Mucosa of descending colon (tissue), 3 donors: ENCODE results near the gene PCDHGA5. TPM values are rescaled to one million over a fixed set of nuclear protein-coding genes. Genes with fewer than 3 reads are reported as not detected.
"Not testable (repeated sequence)": the region's sequence is repeated elsewhere in the genome, so short reads cannot be mapped to it uniquely, and the experiment has no call there.

Source experiments
- ATAC-seq: fragments of 200-7000 bp; cut with Tn5 transposase; one replicate; pipeline ENCODE4 v1.9.1; 2020; ENCODE audit warnings: mild to moderate bottlenecking, moderate library complexity
- DNase-seq, 3 donors: peaks; one replicate each; pipeline ENCODE4 v3.0.0-alpha.2; 2020
- H3K36me3 ChIP-seq: fragments of 200-600 bp; one replicate; pipeline ENCODE4 v1.8.0; 2021; ENCODE audit warnings: low read depth, mild to moderate bottlenecking
- H3K4me1 ChIP-seq: fragments of 200-600 bp; one replicate; pipeline ENCODE4 v1.8.0; 2021; ENCODE audit warnings: low read depth, mild to moderate bottlenecking
- H3K4me3 ChIP-seq: fragments of 200-600 bp; one replicate; pipeline ENCODE4 v1.8.0; 2021; ENCODE audit warnings: mild to moderate bottlenecking
- H3K9me3 ChIP-seq: fragments of 200-600 bp; one replicate; pipeline ENCODE4 v1.8.0; 2021; ENCODE audit warnings: mild to moderate bottlenecking
- intact Hi-C, 2 donors: fragments of 100-400 bp; cut with DNase I in 1 of 2; cut with micrococcal nuclease in 1 of 2; formaldehyde crosslinking; loops; one replicate each; pipeline versions ENCODE4 v1.11.0 to v1.11.1; 2022; cut with DNase I, micrococcal nuclease
- total RNA-seq, 3 donors: library from RNA; stranded (reverse); fragmentation: NEBNext Ultra II Directional in 2 of 3; extraction: Animal tissue kit (Norgen Biotek cat#: 25700) in 2 of 3; gene quantifications; one replicate each; pipeline versions ENCODE4 v1.2.1 to v1.2.4, GENCODE V29; 2021 to 2023
- TF ChIP-seq, protein P1 (sequence below): fragments of 200-600 bp; IDR thresholded peaks from one replicate; pipeline ENCODE4 v1.8.0; 2022; ENCODE audit warnings: antibody characterized with exemption, mild to moderate bottlenecking
- donor health status: DM: no; HTN: no; CAD: no; lungs with moderate emphysema.
- donor health status: DM: no; HTN: no; CAD: no.
- donor health status: DM: no; HTN: yes; CAD: no.

PCDHGA5 gene
- total RNA-seq, 3 donors from 2014 or later: 1.2 to 4.2 (median 1.2) TPM

DNA sequence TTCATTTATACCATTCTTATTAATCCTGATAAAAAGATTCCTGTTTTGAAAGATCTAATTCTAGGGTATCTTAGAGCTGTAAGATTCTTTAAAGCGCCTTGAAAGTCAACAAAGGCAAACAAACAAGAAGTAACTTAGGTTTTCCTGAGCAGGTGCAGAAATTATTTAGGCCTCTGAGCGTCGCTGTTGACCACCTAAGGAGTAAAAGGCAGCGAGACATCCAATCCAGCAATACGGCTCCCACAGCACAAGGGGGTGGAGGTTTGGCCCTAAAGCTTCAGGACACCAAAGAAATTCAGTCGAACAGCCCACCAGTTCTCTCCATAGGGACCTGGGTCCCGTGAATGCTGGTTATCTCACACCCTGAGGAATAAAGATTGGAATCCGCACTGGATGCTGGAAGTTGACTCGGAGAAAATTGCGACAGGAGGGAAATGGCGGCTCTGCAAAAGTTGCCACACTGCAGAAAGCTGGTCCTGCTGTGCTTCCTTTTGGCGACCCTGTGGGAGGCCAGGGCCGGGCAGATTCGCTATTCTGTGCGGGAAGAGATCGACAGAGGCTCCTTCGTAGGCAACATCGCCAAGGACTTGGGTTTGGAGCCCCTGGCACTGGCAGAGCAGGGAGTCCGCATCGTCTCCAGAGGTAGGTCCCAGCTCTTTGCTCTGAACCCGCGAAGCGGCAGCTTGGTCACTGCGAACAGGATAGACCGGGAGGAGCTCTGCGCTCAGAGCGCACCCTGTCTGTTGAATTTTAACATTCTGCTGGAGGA, 25.2 kb upstream of the PCDHGA5 start, which contains the start of gene PCDHGA2:
TSS of gene PCDHGA2 (plus strand) at position 223 of the 769 bp plus-strand sequence.
- Histone ChIP-seq H3K9me3 (peaks cover 58% of the 10 kb centered on the region), H3K4me1 (no peaks in the 10 kb centered on the region), H3K4me3 (no peak within 1 kb of the TSS), H3K36me3 (no peaks in the 10 kb centered on the region)
- intact Hi-C loops: no loop called here
- no peak for DNase-seq
- TF ChIP-seq, protein P1, sequence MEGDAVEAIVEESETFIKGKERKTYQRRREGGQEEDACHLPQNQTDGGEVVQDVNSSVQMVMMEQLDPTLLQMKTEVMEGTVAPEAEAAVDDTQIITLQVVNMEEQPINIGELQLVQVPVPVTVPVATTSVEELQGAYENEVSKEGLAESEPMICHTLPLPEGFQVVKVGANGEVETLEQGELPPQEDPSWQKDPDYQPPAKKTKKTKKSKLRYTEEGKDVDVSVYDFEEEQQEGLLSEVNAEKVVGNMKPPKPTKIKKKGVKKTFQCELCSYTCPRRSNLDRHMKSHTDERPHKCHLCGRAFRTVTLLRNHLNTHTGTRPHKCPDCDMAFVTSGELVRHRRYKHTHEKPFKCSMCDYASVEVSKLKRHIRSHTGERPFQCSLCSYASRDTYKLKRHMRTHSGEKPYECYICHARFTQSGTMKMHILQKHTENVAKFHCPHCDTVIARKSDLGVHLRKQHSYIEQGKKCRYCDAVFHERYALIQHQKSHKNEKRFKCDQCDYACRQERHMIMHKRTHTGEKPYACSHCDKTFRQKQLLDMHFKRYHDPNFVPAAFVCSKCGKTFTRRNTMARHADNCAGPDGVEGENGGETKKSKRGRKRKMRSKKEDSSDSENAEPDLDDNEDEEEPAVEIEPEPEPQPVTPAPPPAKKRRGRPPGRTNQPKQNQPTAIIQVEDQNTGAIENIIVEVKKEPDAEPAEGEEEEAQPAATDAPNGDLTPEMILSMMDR: no peak
- no peak for ATAC-seq

GRCh38 chr5:141340781-141341354, 23.1 kb upstream of the PCDHGA5 start:
- peaks cover 76% of the 10 kb centered on the region for H3K9me3 ChIP-seq
- H3K4me1 ChIP-seq, ATAC-seq, H3K4me3 ChIP-seq, intact Hi-C loops, H3K36me3 ChIP-seq, DNase-seq: not testable (repeated sequence)

GRCh38 chr5:141342773-141343172, 21.2 kb upstream of the PCDHGA5 start:
- intact Hi-C loops: no loop called here
- TF ChIP-seq, protein P1: no peak
- Histone ChIP-seq H3K4me1 (no peaks in the 10 kb centered on the region), H3K4me3 (no peak overlapping the region), H3K36me3 (no peaks in the 10 kb centered on the region), H3K9me3 (peaks cover 80% of the 10 kb centered on the region)
- ATAC-seq (no peak), DNase-seq (no peak)

DNA sequence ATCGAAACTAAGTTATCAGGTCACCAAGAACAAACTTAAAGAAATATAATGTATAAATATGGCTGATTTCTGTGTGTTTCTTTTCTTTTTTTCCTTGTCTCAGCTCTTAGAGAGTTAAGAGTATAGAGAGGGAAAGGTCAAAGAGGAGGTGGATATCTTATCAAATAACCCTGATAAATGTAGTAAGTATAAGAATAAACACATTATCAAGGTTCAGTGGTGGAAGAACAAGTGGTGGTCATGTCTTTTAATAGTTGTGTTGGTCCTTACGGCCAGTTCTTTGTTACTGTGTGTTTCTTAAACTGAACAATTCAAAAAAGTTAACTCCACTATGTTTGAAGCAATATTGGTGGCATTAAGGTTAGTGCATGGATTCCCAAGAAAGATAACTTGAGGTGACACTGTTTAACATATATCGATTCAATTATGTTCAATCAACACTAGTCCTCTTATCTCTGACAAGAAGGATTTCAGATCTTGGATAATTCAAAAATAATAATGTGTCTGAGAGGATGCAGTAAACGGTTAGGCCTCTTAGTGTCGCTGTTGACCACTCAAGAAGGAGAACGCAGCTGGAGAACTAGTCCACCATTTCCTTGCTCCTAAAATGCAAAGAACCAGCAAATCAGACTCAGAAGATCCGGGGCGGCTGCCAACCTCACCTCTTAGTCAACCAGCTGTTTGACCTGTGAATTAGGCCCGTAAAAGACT, 20.6 kb upstream of the PCDHGA5 start, which contains the start of gene PCDHGA3:
TSS of gene PCDHGA3 (plus strand) at position 588 of the 711 bp plus-strand sequence. CDS start 205 bp downstream, outside the sequence.
- Histone ChIP-seq H3K9me3 (peaks cover 82% of the 10 kb centered on the region), H3K4me3 (no peak within 1 kb of the TSS), H3K4me1 (no peaks in the 10 kb centered on the region), H3K36me3 (no peaks in the 10 kb centered on the region)
- ATAC-seq: no peak
- TF ChIP-seq, protein P1: no peak
- no peak for DNase-seq
- intact Hi-C loops: no loop called here

DNA sequence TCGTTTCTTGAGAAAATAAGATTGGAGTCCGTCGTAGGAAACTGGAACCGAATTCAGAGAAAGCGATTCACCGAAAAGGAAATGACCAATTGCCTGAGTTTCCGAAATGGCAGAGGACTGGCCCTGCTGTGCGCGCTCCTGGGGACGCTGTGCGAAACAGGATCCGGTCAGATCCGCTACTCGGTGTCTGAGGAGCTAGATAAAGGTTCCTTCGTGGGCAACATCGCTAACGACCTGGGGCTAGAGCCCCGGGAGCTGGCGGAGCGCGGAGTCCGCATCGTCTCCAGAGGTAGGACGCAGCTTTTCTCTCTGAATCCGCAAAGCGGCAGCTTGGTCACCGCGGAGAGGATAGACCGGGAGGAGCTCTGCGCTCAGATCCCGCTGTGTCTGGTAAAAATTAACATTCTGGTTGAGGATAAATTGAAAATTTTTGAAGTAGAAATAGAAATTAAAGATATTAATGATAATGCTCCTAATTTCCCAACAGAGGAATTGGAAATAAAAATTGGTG, 20.0 kb upstream of the PCDHGA5 start:
- no peaks in the 10 kb centered on the region for H3K4me1 ChIP-seq
- H3K36me3 ChIP-seq: no peaks in the 10 kb centered on the region
- intact Hi-C loops: no loop called here
- TF ChIP-seq, protein P1: no peak
- ATAC-seq (no peak), DNase-seq (no peak)
- peaks cover 80% of the 10 kb centered on the region for H3K9me3 ChIP-seq
- no peak overlapping the region for H3K4me3 ChIP-seq
